ENCODE data around the gene LTA4H.
"Not testable (repeated sequence)": the region's sequence is repeated elsewhere in the genome, so short reads cannot be mapped to it uniquely, and the experiment has no call there.

Gene LTA4H

DNA sequence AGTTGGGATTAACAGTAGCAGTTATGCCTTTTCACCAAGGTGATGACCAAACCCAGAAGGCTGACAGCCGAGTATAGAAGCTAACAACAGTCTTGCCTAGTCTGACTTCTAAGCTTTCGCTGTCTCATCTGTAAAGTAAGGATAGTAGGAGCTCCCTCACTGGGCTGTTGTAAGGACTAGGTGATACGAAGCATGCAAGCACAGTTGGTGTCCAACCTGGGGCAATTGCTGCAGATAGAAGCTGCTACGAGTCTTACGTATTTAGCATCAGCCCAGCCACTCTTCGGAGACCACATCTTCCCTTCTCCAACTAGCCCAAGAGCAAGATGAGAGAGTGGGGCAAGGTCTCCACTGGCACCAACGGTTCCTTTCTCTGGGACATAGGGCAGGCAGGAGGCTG is 45.3 kb downstream of the LTA4H start:
- DNase-seq (ENCODE audit: low read depth in 3 of 3), result no peak

GRCh38 chr12:95989504-95990123 is 45.8 kb downstream of the LTA4H start:
- DNase-seq (ENCODE audit: low read depth in 3 of 3), result no peak

- no peak for DNase-seq (ENCODE audit: low read depth in 3 of 3)
Measured at GRCh38 chr12:95988506-95989275, 46.7 kb downstream of the LTA4H start.

DNA sequence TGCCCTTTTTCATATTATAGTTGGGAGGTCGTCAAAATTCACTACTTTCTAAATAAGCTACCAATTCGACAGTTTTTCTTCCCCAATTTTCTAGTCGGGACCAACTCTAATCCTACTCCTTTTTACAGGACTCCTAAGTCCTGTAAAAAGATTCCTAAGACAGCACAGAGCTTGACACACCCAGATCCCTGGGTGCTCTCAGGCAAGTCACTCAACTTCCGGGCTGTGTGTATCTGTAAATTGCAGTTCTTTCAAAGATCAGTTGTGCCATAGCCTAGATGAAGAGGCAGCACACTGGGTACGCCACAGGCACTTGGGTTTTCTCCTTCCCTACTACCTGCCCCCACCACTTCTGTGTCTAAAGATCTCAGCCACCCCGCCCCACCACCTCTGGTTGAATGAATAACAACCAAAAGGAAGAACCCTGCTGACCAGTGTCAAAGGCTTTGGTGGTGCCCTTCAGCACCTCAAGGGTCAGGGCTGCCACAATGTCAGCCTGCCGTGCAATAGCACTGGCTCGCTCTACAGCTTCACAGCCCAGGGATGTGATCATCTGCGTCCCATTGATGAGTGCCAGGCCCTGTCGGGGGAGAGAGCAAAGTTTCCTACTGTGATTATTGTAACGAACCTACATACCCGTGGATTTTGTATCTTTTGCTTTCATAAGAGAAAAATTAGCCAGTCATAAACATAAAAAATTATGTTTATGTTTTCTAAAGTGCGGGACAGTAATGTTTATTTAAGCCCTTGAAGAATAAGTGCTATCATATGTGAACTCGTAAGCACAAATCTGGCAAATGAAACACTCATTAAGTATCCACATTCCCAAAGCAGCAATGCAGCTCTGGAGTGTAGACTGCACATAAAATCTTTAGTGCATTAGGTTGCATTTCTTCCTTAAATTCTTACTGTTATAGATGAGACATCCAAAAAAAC is 48.5 kb downstream of the LTA4H start:
- no peak for DNase-seq (ENCODE audit: low read depth in 3 of 3)

DNA sequence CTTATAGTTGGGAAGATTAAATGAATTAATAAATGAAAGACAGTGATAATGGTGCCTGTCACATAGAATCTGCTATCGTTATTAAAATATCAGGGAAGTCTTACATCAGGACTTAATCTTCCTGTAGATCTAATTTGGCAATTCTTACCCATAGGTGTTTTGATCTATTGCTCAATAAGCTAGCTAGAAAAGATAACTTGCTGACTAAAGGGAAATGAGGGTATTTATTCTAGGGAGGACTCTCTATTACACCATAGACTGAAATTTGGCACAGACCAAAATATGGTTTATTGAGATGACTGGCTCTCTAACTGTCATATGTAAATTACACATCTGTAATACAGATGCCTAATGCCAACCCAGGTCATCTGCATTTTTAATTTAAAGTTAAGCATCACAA is 50.7 kb downstream of the LTA4H start:
- DNase-seq (ENCODE audit: low read depth in 3 of 3), result no peak

DNA sequence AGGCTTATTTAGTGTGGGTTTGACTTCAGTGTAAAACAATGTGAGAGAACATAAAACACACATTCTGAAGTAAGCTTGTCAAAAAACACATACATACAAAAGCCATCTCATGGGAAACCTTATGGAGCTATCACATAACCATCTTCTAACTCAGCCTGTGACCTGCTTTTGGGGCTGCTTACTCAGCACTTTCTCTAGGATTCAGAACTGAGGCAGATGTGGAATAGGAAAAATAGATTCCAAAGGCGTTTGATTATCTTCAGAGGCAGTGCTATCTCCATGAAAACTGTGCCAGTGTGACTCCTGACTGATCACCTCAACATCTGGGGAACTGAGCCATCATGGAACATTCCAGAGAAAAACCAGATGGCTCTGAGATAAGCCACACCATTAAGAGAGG is 52.8 kb downstream of the LTA4H start:
- DNase-seq (ENCODE audit: low read depth in 3 of 3), result no peak

- DNase-seq (ENCODE audit: low read depth in 3 of 3), result no peak
Measured at GRCh38 chr12:95980437-95980836, 55.0 kb downstream of the LTA4H start.

DNA sequence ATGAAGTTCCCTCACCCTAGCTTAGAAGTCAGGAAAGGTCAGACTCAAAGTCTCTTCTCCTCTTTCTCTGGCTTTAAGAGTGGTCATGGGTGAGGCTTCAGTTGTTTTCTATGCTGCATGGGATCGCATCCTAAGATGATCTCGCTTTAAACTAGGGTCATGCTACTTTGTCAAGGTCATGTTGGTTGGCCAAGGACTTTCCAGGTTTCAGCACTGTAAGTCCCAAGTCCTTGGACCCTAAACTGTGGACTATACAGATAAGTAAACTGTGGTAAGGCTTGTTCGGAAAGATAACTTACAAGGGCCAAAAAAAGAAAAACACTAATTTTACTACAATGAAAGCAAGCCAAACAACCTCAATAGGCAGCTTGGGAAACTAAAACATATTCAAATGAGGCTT is 56.6 kb downstream of the LTA4H start:
- no peak for DNase-seq (ENCODE audit: low read depth in 3 of 3)

GRCh38 chr12:95978351-95978750 is 57.0 kb downstream of the LTA4H start:
- DNase-seq (ENCODE audit: low read depth in 3 of 3), result no peak

- DNase-seq (ENCODE audit: low read depth in 3 of 3), result no peak
Measured at GRCh38 chr12:95977764-95978305, 57.6 kb downstream of the LTA4H start.

- no peak for DNase-seq (ENCODE audit: low read depth in 3 of 3)
Measured at GRCh38 chr12:95976416-95976832, 59.0 kb downstream of the LTA4H start.

GRCh38 chr12:95975491-95975890 is 59.9 kb downstream of the LTA4H start:
- no peak for DNase-seq (ENCODE audit: low read depth in 3 of 3)

- no peak for DNase-seq (ENCODE audit: low read depth in 3 of 3)
Measured at GRCh38 chr12:95974358-95974757, 61.0 kb downstream of the LTA4H start.

GRCh38 chr12:95972832-95973456 is 62.4 kb downstream of the LTA4H start:
- DNase-seq (ENCODE audit: low read depth in 3 of 3), result no peak

- no peak for DNase-seq (ENCODE audit: low read depth in 3 of 3)
Measured at GRCh38 chr12:95970905-95971304, 64.5 kb downstream of the LTA4H start.

GRCh38 chr12:95969116-95969515 is 66.3 kb downstream of the LTA4H start:
- not testable (repeated sequence) for DNase-seq (ENCODE audit: low read depth in 3 of 3)

GRCh38 chr12:95967301-95967700 is 68.1 kb downstream of the LTA4H start:
- no peak for DNase-seq (ENCODE audit: low read depth in 3 of 3)

- DNase-seq (ENCODE audit: low read depth in 3 of 3), result no peak
Measured at GRCh38 chr12:95966287-95966870, 69.0 kb downstream of the LTA4H start.

- DNase-seq (ENCODE audit: low read depth in 3 of 3), result no peak
Measured at GRCh38 chr12:95963096-95963495, 72.3 kb downstream of the LTA4H start.

- no peak for DNase-seq (ENCODE audit: low read depth in 3 of 3)
Measured at GRCh38 chr12:95962222-95962621, 73.2 kb downstream of the LTA4H start.

GRCh38 chr12:95960241-95960640 is 75.1 kb downstream of the LTA4H start:
- no peak for DNase-seq (ENCODE audit: low read depth in 3 of 3)

Measured in stimulated activated CD4-positive, alpha-beta T cell treated with anti-CD3 and anti-CD28 coated beads, TNF-alpha, amount 100 ng/mL, for 4 hours (primary cell).